HepG2 (cell line): ENCODE measurements around the gene CDKN2A. TPM values are rescaled to one million over a fixed set of nuclear protein-coding genes. Genes with fewer than 3 reads are reported as not detected.

Experiments used
- ATAD3A ChIP-seq: sonication (generic); formaldehyde crosslinking; IDR thresholded peaks from 2 replicates; pipeline ENCODE4 v1.4.0; 2020; ENCODE audit warnings: missing genetic modification reagents
- FOXC1 ChIP-seq: sonication (generic); formaldehyde crosslinking; IDR thresholded peaks from 2 replicates; pipeline ENCODE4 v1.8.0; 2022; ENCODE audit warnings: mild to moderate bottlenecking, missing genetic modification reagents, borderline replicate concordance
- IRF2 ChIP-seq: IDR thresholded peaks from 2 replicates; pipeline ENCODE4 v1.6.1; 2018; ENCODE audit warnings: missing genetic modification reagents, missing compliant biosample characterization
- KAT8 ChIP-seq: IDR thresholded peaks from 2 replicates; pipeline ENCODE4 v1.6.1; 2016; ENCODE audit warnings: missing genetic modification reagents, missing compliant biosample characterization
- MBNL3 ChIP-seq: fragments of 250-450 bp; sonication (Bioruptor Pico); conservative IDR thresholded peaks from 2 replicates; pipeline ENCODE4 v1.8.0; 2022; ENCODE audit warnings: mild to moderate bottlenecking, inconsistent platforms
- MXI1 ChIP-seq: IDR thresholded peaks from 3 replicates; pipeline ENCODE4 v1.6.1; 2012; ENCODE audit warnings: low read depth, low read length, inconsistent platforms, borderline replicate concordance
- RERE ChIP-seq: IDR thresholded peaks from 2 replicates; pipeline ENCODE4 v1.6.1; 2016; ENCODE audit warnings: low read depth, missing genetic modification reagents, missing compliant biosample characterization
- SALL1 ChIP-seq: sonication (generic); formaldehyde crosslinking; IDR thresholded peaks from 2 replicates; pipeline ENCODE4 v1.8.0; 2022; ENCODE audit warnings: mild to moderate bottlenecking, missing genetic modification reagents
- SP5 ChIP-seq: IDR thresholded peaks from 2 replicates; pipeline ENCODE4 v1.6.1; 2016; ENCODE audit warnings: low read depth, borderline replicate concordance
- TARDBP ChIP-seq: sonication (generic); formaldehyde crosslinking; IDR thresholded peaks from 2 replicates; pipeline ENCODE4 v1.8.0; 2022; ENCODE audit warnings: mild to moderate bottlenecking, missing genetic modification reagents
- THRA ChIP-seq: sonication (generic); formaldehyde crosslinking; IDR thresholded peaks from 2 replicates; pipeline ENCODE4 v1.4.0; 2020; ENCODE audit warnings: missing genetic modification reagents, borderline replicate concordance
- ZNF451 ChIP-seq: sonication (generic); formaldehyde crosslinking; IDR thresholded peaks from 2 replicates; pipeline ENCODE4 v1.5.0; 2020; ENCODE audit warnings: mild to moderate bottlenecking, missing genetic modification reagents
- ZNF616 ChIP-seq: sonication (generic); formaldehyde crosslinking; IDR thresholded peaks from 2 replicates; pipeline ENCODE4 v1.5.0; 2020; ENCODE audit warnings: low read depth, mild to moderate bottlenecking, missing genetic modification reagents
- ZNF800 ChIP-seq: sonication (generic); formaldehyde crosslinking; IDR thresholded peaks from 2 replicates; pipeline ENCODE4 v1.4.0; 2020; ENCODE audit warnings: missing genetic modification reagents
- ZNF816 ChIP-seq: sonication (generic); formaldehyde crosslinking; IDR thresholded peaks from 2 replicates; pipeline ENCODE4 v1.8.0; 2022; ENCODE audit warnings: missing genetic modification reagents, mild to moderate bottlenecking, borderline replicate concordance
- polyA plus RNA-seq, 8 experiments: library from polyadenylated mRNA; depleted of rRNA in 3 of 8; stranded (reverse) in 7 of 8; unstranded in 1 of 8; fragments of >200 nt; fragmentation: Illumina TruSeq in 4 of 8; extraction: Trizol in 4 of 8; gene quantifications; 2 replicates each; pipeline versions ENCODE4 v1.2.1 to v1.2.3, GENCODE V29; 2011 to 2016; ENCODE audit warnings: low read depth in 4 of 8, missing spikeins in 1 of 8, mixed read lengths in 1 of 8; ENCODE audit not compliant: insufficient read depth in 1 of 8
- total RNA-seq, 5 experiments: library from RNA; depleted of rRNA; stranded (reverse); fragments of >200 nt; fragmentation: Illumina TruSeq; extraction: Trizol; gene quantifications; 2 replicates each; pipeline ENCODE4 v1.2.3, GENCODE V29; 2016; ENCODE audit warnings: low read depth in 1 of 5

The CDKN2A gene
- total and polyA plus RNA-seq, 2 of the 13 experiments (the other 11 are each of a cell fraction or from before 2014, with no cell fraction given) = 4.2 to 4.8 TPM

- no peak; the same call in 1 of the 2 replicates for TF ChIP-seq THRA (CRISPR knock-in tag)
- peak; percentile 52; the same call in 1 of the 2 replicates for TF ChIP-seq ZNF616
- 0 out of 2 replicates have a peak, but pooled peaks have one; percentile 47 for TF ChIP-seq KAT8 (CRISPR knock-in tag)
- no peak for TF ChIP-seq RERE
- 0 out of 2 replicates have a peak, but pooled peaks have one; percentile 18 for TF ChIP-seq FOXC1 (CRISPR knock-in tag)
- TF ChIP-seq ZNF816 = no peak
- TF ChIP-seq ZNF451 (CRISPR knock-in tag) = peak; percentile 31; the same call in 1 of the 2 replicates
- peak; percentile 44; the same call in 1 of the 2 replicates for TF ChIP-seq SALL1
- TF ChIP-seq MXI1 = peak; percentile 43; the same call in 1 of the 3 replicates
- TF ChIP-seq IRF2 (CRISPR knock-in tag) = no peak
- no peak for TF ChIP-seq TARDBP (CRISPR knock-in tag)
- TF ChIP-seq SP5 (CRISPR knock-in tag) = peak; percentile 42; the same call in 1 of the 2 replicates
- TF ChIP-seq ZNF800 = peak; percentile 90
- TF ChIP-seq ATAD3A = no peak
- no peak for TF ChIP-seq MBNL3 (CRISPR knock-in tag)
Measured at GRCh38 chr9:22008717-22009505, 14.7 kb upstream of the CDKN2A start, which contains the start of gene CDKN2B (continued).
